H1 (cell line): ENCODE results near the gene CASK. TPM values are rescaled to one million over a fixed set of nuclear protein-coding genes. Genes with fewer than 3 reads are reported as not detected.

Source experiments
- CTCF ChIA-PET: fragments of 300-600 bp; sonication (Branson Sonifier 250); formaldehyde crosslinking; loops from one replicate; lab custom pipeline; 2021; ENCODE audit not compliant: partially characterized antibody; lab: Charles Lee
- POLR2A ChIA-PET: fragments of 300-600 bp; sonication (Branson Sonifier 250); formaldehyde crosslinking; loops from one replicate; lab custom pipeline; 2021; ENCODE audit warnings: inconsistent platforms; ENCODE audit not compliant: partially characterized antibody; lab: Charles Lee
- DNase-seq, 2 experiments: peaks; one replicate each; pipeline versions ENCODE4 v3.0.0 to v3.0.0-alpha.2; 2010 to 2022; ENCODE audit warnings: low spot score in 2 of 2, low read depth in 1 of 2, mixed read lengths in 1 of 2
- FAIRE-seq: peaks from 2 replicates; lab custom pipeline; 2011; peaks lifted over from hg19 to GRCh38; lab: Jason Lieb, UNC
- H2AFZ ChIP-seq: 2 replicates; pipeline ENCODE4 v1.8.1; 2012; ENCODE audit warnings: low read length, inconsistent platforms
- H2AK5ac ChIP-seq: 2 replicates; pipeline ENCODE4 v1.6.1; 2013; ENCODE audit warnings: low read depth, low read length
- H2BK120ac ChIP-seq: replicated peaks from 2 replicates; pipeline ENCODE3; 2013; ENCODE audit warnings: low read depth, low read length, inconsistent platforms
- H2BK12ac ChIP-seq: 2 replicates; pipeline ENCODE4 v1.6.1; 2013; ENCODE audit warnings: low read depth, low read length
- H2BK15ac ChIP-seq: 2 replicates; pipeline ENCODE4 v1.6.1; 2013; ENCODE audit warnings: low read length
- H2BK20ac ChIP-seq: 2 replicates; pipeline ENCODE4 v1.6.1; 2013; ENCODE audit warnings: low read length
- H2BK5ac ChIP-seq: 2 replicates; pipeline ENCODE4 v1.6.1; 2013; ENCODE audit warnings: low read depth, low read length
- H3K14ac ChIP-seq: 2 replicates; pipeline ENCODE4 v1.6.1; 2013; ENCODE audit warnings: inconsistent platforms; ENCODE audit not compliant: insufficient read length
- H3K18ac ChIP-seq: 2 replicates; pipeline ENCODE4 v1.6.1; 2013; ENCODE audit warnings: low read length; ENCODE audit errors: extremely low read depth
- H3K23ac ChIP-seq: 2 replicates; pipeline ENCODE4 v1.6.1; 2013; ENCODE audit warnings: inconsistent platforms; ENCODE audit not compliant: insufficient read length
- H3K23me2 ChIP-seq: 2 replicates; pipeline ENCODE4 v1.6.1; 2013; ENCODE audit warnings: low read depth, low read length
- H3K27ac ChIP-seq: 2 replicates; pipeline ENCODE4 v1.6.1; 2011; ENCODE audit warnings: low read depth, low read length, inconsistent platforms
- H3K27me3 ChIP-seq, 4 experiments: replicated peaks in 1 of 4; 1 replicate in 1 of 4; 2 replicates in 3 of 4; pipeline versions ENCODE4 v1.6.1 to v1.8.1; 2011 to 2013; ENCODE audit warnings: low read length in 3 of 4, mild to moderate bottlenecking in 3 of 4, inconsistent platforms in 2 of 4, mixed read lengths in 2 of 4, moderate library complexity in 1 of 4; ENCODE audit not compliant: control insufficient read depth in 3 of 4, insufficient read depth in 3 of 4; ENCODE audit errors: extremely low read depth in 1 of 4
- H3K36me3 ChIP-seq, 4 experiments: 2 replicates each; pipeline versions ENCODE4 v1.6.1 to v1.8.1; 2011 to 2013; ENCODE audit warnings: mild to moderate bottlenecking in 4 of 4, low read length in 3 of 4, moderate library complexity in 2 of 4, control low read depth in 1 of 4, inconsistent platforms in 1 of 4; ENCODE audit not compliant: insufficient read depth in 4 of 4, control insufficient read depth in 2 of 4
- H3K4ac ChIP-seq: replicated peaks from 2 replicates; pipeline ENCODE3; 2013; ENCODE audit warnings: low read length, low read depth, mixed read lengths, inconsistent platforms; ENCODE audit not compliant: insufficient read length
- H3K4me1 ChIP-seq, 4 experiments: replicated peaks in 1 of 4; 1 replicate in 1 of 4; 2 replicates in 3 of 4; pipeline versions ENCODE4 v1.6.1 to v1.8.1; 2011 to 2013; ENCODE audit warnings: low read length in 3 of 4, inconsistent platforms in 2 of 4, mixed read lengths in 1 of 4; ENCODE audit not compliant: insufficient read depth in 4 of 4, control insufficient read depth in 3 of 4
- H3K4me2 ChIP-seq, 2 experiments: 2 replicates each; pipeline versions ENCODE4 v1.6.1 to v1.8.1; 2011 to 2013; ENCODE audit warnings: low read depth in 2 of 2, low read length in 2 of 2, control low read depth in 1 of 2, inconsistent platforms in 1 of 2, mild to moderate bottlenecking in 1 of 2; ENCODE audit not compliant: insufficient read depth in 1 of 2
- H3K4me3 ChIP-seq, 4 experiments: fragments of 200-600, 300-600 bp in 1 of 4; sonication (generic), shearing (Covaris generic), sonication (Bioruptor Twin) in 1 of 4; 2 replicates each; pipeline versions ENCODE4 v1.5.1 to v1.8.1; 2011 to 2016; ENCODE audit warnings: low read length in 4 of 4, low read depth in 3 of 4, control low read depth in 2 of 4, inconsistent platforms in 2 of 4, mild to moderate bottlenecking in 2 of 4, mixed read lengths in 1 of 4, moderate library complexity in 1 of 4; ENCODE audit not compliant: insufficient read depth in 2 of 4; ENCODE audit errors: extremely low read depth in 1 of 4
- H3K56ac ChIP-seq: replicated peaks from 2 replicates; pipeline ENCODE3; 2013; ENCODE audit warnings: low read depth, mild to moderate bottlenecking, mixed read lengths, low read length, inconsistent platforms; ENCODE audit not compliant: insufficient read length
- H3K79me1 ChIP-seq: 2 replicates; pipeline ENCODE4 v1.6.1; 2013; ENCODE audit warnings: low read depth, low read length, control low read depth
- H3K79me2 ChIP-seq, 2 experiments: 2 replicates each; pipeline versions ENCODE4 v1.6.1 to v1.8.1; 2012 to 2013; ENCODE audit warnings: low read length in 2 of 2, mild to moderate bottlenecking in 2 of 2, inconsistent platforms in 1 of 2; ENCODE audit not compliant: insufficient read depth in 2 of 2, control insufficient read depth in 1 of 2
- H3K9ac ChIP-seq, 4 experiments: replicated peaks in 1 of 4; 1 replicate in 1 of 4; 2 replicates in 3 of 4; pipeline versions ENCODE4 v1.6.1 to v1.8.1; 2011 to 2013; ENCODE audit warnings: low read depth in 3 of 4, low read length in 3 of 4, control low read depth in 2 of 4, mild to moderate bottlenecking in 2 of 4, moderate library complexity in 2 of 4, inconsistent platforms in 1 of 4; ENCODE audit errors: extremely low read depth in 1 of 4
- H3K9me3 ChIP-seq, 2 experiments: 2 replicates each; pipeline versions ENCODE4 v1.6.1 to v1.8.1; 2012 to 2013; ENCODE audit warnings: mild to moderate bottlenecking in 2 of 2, moderate library complexity in 2 of 2, control low read depth in 1 of 2, inconsistent platforms in 1 of 2, low read depth in 1 of 2, low read length in 1 of 2, mixed read lengths in 1 of 2; ENCODE audit not compliant: insufficient read depth in 2 of 2
- H4K20me1 ChIP-seq, 2 experiments: replicated peaks in 1 of 2; 2 replicates each; pipeline versions ENCODE3 to v1.8.1; 2011 to 2013; ENCODE audit warnings: inconsistent platforms in 2 of 2, low read length in 2 of 2, mild to moderate bottlenecking in 1 of 2; ENCODE audit not compliant: insufficient read depth in 2 of 2, control insufficient read depth in 1 of 2
- H4K5ac ChIP-seq: 2 replicates; pipeline ENCODE4 v1.6.1; 2013; ENCODE audit warnings: low read length, low read depth, mixed read lengths, inconsistent platforms; ENCODE audit not compliant: insufficient read length
- H4K8ac ChIP-seq: 2 replicates; pipeline ENCODE4 v1.8.0; 2013; ENCODE audit warnings: mild to moderate bottlenecking, moderate library complexity, low read length, inconsistent platforms; ENCODE audit not compliant: insufficient read depth; ENCODE audit errors: extremely low read depth
- H4K91ac ChIP-seq: replicated peaks from 2 replicates; pipeline ENCODE3; 2013; ENCODE audit warnings: low read length, mixed read lengths, inconsistent platforms; ENCODE audit not compliant: insufficient read length
- CBX5 ChIP-seq: fragments of 300-800, 300-1000 bp; sonication (generic); IDR thresholded peaks from 2 replicates; pipeline ENCODE4 v1.7.1; 2016; ENCODE audit warnings: antibody characterized with exemption, low read length, low read depth
- JUN ChIP-seq: IDR thresholded peaks from 2 replicates; pipeline ENCODE4 v1.6.1; 2011; ENCODE audit warnings: low read depth, mild to moderate bottlenecking, improper control_type of control experiment, low read length
- PHF8 ChIP-seq: fragments of 200-600 bp; sonication (generic); conservative IDR thresholded peaks from 2 replicates; pipeline ENCODE4 v1.7.1; 2012; ENCODE audit warnings: low read depth, mild to moderate bottlenecking, inconsistent platforms, low read length, moderate library complexity
- SIN3A ChIP-seq, 2 experiments: IDR thresholded peaks in 1 of 2; conservative IDR thresholded peaks in 1 of 2; 2 replicates each; pipeline ENCODE4 v1.6.1; 2011 to 2012; ENCODE audit warnings: low read length in 2 of 2, improper control_type of control experiment in 1 of 2, low read depth in 1 of 2, mild to moderate bottlenecking in 1 of 2
- SP2 ChIP-seq: IDR thresholded peaks from 2 replicates; pipeline ENCODE4 v1.6.1; 2012; ENCODE audit warnings: mild to moderate bottlenecking, low read length, inconsistent platforms
- SUZ12 ChIP-seq: fragments of 200-600 bp; sonication (generic); IDR thresholded peaks from 2 replicates; pipeline ENCODE4 v1.6.1; 2012; ENCODE audit warnings: mild to moderate bottlenecking, inconsistent platforms, low read length, moderate library complexity, mixed read lengths
- WGBS, 2 experiments: shearing (Covaris generic) in 1 of 2; methylation state at CpG; one replicate each; pipeline versions ENCODE4 v1.1.6 to v1.1.7; 2013 to 2015; ENCODE audit warnings: low lambda C conversion rate in 2 of 2, mixed read lengths in 2 of 2, inconsistent platforms in 1 of 2, low coverage in 1 of 2, missing lambda C conversion rate in 1 of 2; ENCODE audit not compliant: insufficient replicate concordance in 2 of 2, insufficient coverage in 1 of 2, insufficient read length in 1 of 2; ENCODE audit errors: extremely low coverage in 1 of 2, missing lambda C conversion rate in 1 of 2; 5-methylcytosine and 5-hydroxymethylcytosine counted together
- polyA plus RNA-seq, 7 experiments: library from polyadenylated mRNA; depleted of rRNA in 3 of 7; stranded (reverse) in 5 of 7; unstranded in 2 of 7; fragments of >200 nt in 5 of 7; fragments of 200-250 nt in 2 of 7; gene quantifications; 1 replicate in 5 of 7; 2 replicates in 1 of 7; 4 replicates in 1 of 7; pipeline versions ENCODE4 v1.2.1 to v1.2.3, GENCODE V29; 2011 to 2013; ENCODE audit warnings: missing spikeins in 2 of 7, mixed read lengths in 2 of 7
- total RNA-seq: library from RNA; stranded (reverse); fragmentation: NEBNext Ultra II Directional; extraction: Animal tissue kit (Norgen Biotek cat#: 25700); gene quantifications from 2 replicates; pipeline ENCODE4 v1.2.1, GENCODE V29; 2021
- TF ChIP-seq, protein P1 (sequence below): IDR thresholded peaks from 2 replicates; pipeline ENCODE4 v1.6.1; 2012; ENCODE audit warnings: inconsistent platforms
- TF ChIP-seq, protein P2 (sequence below): IDR thresholded peaks from 2 replicates; pipeline ENCODE4 v1.6.1; 2012; ENCODE audit warnings: low read length, inconsistent platforms

Gene CASK
- total and polyA plus RNA-seq, 2 of the 8 experiments (the other 6 are each of a cell fraction or from before 2014, with no cell fraction given) = 21.6 to 55.1 TPM

DNA sequence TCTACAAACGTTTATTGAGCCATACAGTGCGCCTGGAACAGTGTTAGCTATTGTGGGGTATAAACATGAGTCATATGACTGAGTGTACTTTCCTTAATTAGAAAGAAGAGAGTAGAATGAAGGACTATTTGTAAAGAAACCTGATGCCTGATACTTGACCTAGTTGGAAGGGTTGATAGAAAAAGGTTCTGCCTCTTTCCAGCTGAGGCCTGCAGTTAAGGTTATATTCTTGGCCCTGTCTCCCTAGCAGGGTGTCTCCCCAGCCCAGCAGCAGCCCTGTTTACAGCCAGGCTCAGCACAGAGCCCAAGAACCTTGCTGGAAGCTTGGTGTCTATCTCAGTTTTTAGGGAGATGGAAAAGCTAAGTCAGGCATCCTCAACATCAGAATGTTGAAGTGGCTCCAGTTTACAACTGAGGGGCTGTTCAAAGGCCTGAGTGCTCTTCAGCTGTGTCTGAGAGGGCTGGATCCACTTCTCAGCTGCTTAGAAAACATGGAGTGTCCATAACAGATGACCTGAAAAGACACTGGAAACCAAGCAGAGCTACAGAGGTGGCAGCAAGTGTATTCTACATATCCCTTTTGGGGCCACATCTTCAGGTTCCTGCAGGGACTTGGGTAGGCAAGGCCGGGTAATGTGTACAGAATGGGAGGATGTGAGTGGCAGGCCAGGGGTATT lies 454.6 kb downstream of the CASK start:
- H3K79me2 ChIP-seq = no peaks in the 10 kb centered on the region
- H2BK20ac ChIP-seq = no peak overlapping the region
- no peaks in the 10 kb centered on the region for H4K20me1 ChIP-seq
- no peak overlapping the region for H3K27ac ChIP-seq
- no peak overlapping the region for H3K23ac ChIP-seq
- H2BK120ac ChIP-seq = no peak overlapping the region
- H3K18ac ChIP-seq = no peak overlapping the region
- no peak overlapping the region for H4K5ac ChIP-seq
- no peak overlapping the region for H3K4me2 ChIP-seq
- no peak overlapping the region for H2BK12ac ChIP-seq
- CTCF ChIA-PET = interaction anchor here (1.1 kb wide), 1 partner anchor 12 kb away, joined by 4 read pairs; no protein-coding TSS in a partner anchor
- no peaks in the 10 kb centered on the region for H3K27me3 ChIP-seq
- no peak overlapping the region for H2AFZ ChIP-seq
- WGBS, 2 experiments = 80% methylated on average over 3 of the region's 3 CpGs; no CpG with 5 or more reads in 1 of the 2 experiments
- TF ChIP-seq CBX5 (no peak), SIN3A (conservative IDR thresholded peaks at IDR 0.05 in 1 of 2, IDR thresholded peaks at IDR 0.05 in 1 of 2; ENCODE audit: low read depth in 1 of 2, low read length in 2 of 2) (no peak), SUZ12 (no peak), PHF8 (no peak), SP2 (no peak), JUN (no peak)
- TF ChIP-seq, protein P1, sequence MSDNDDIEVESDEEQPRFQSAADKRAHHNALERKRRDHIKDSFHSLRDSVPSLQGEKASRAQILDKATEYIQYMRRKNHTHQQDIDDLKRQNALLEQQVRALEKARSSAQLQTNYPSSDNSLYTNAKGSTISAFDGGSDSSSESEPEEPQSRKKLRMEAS = no peak
- TF ChIP-seq, protein P2, sequence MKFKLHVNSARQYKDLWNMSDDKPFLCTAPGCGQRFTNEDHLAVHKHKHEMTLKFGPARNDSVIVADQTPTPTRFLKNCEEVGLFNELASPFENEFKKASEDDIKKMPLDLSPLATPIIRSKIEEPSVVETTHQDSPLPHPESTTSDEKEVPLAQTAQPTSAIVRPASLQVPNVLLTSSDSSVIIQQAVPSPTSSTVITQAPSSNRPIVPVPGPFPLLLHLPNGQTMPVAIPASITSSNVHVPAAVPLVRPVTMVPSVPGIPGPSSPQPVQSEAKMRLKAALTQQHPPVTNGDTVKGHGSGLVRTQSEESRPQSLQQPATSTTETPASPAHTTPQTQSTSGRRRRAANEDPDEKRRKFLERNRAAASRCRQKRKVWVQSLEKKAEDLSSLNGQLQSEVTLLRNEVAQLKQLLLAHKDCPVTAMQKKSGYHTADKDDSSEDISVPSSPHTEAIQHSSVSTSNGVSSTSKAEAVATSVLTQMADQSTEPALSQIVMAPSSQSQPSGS = no peak
- no peak overlapping the region for H4K8ac ChIP-seq
- no peak overlapping the region for H3K56ac ChIP-seq
- H3K14ac ChIP-seq = no peak overlapping the region
- no peaks in the 10 kb centered on the region for H3K79me1 ChIP-seq
- H3K4ac ChIP-seq = no peak overlapping the region
- H3K9ac ChIP-seq = no peak overlapping the region
- H3K9me3 ChIP-seq = no peaks in the 10 kb centered on the region
- FAIRE-seq (no peak), DNase-seq (no peak)
- H3K23me2 ChIP-seq = no peaks in the 10 kb centered on the region
- H2AK5ac ChIP-seq = no peak overlapping the region
- H4K91ac ChIP-seq = no peak overlapping the region
- H3K36me3 ChIP-seq = no peaks in the 10 kb centered on the region
- no peak overlapping the region for H2BK5ac ChIP-seq
- H3K4me3 ChIP-seq = no peak overlapping the region
- H2BK15ac ChIP-seq = no peak overlapping the region
- peaks cover 0 to 8% (median under 1%) of the 10 kb centered on the region in 4 experiments; a peak in 3 of 7 replicates for H3K4me1 ChIP-seq
- POLR2A ChIA-PET = no interaction called here
